H1 (cell line): ENCODE results near the gene RGS14. TPM values are rescaled to one million over a fixed set of nuclear protein-coding genes. Genes with fewer than 3 reads are reported as not detected.

ENCODE experiments used
- CTCF ChIA-PET: fragments of 300-600 bp; sonication (Branson Sonifier 250); formaldehyde crosslinking; loops from one replicate; lab custom pipeline; 2021; ENCODE audit not compliant: partially characterized antibody; lab: Charles Lee
- POLR2A ChIA-PET: fragments of 300-600 bp; sonication (Branson Sonifier 250); formaldehyde crosslinking; loops from one replicate; lab custom pipeline; 2021; ENCODE audit warnings: inconsistent platforms; ENCODE audit not compliant: partially characterized antibody; lab: Charles Lee
- DNase-seq, 2 experiments: peaks; one replicate each; pipeline versions ENCODE4 v3.0.0 to v3.0.0-alpha.2; 2010 to 2022; ENCODE audit warnings: low spot score in 2 of 2, low read depth in 1 of 2, mixed read lengths in 1 of 2
- FAIRE-seq: peaks from 2 replicates; lab custom pipeline; 2011; peaks lifted over from hg19 to GRCh38; lab: Jason Lieb, UNC
- H2AFZ ChIP-seq: 2 replicates; pipeline ENCODE4 v1.8.1; 2012; ENCODE audit warnings: low read length, inconsistent platforms
- H2AK5ac ChIP-seq: 2 replicates; pipeline ENCODE4 v1.6.1; 2013; ENCODE audit warnings: low read depth, low read length
- H2BK120ac ChIP-seq: replicated peaks from 2 replicates; pipeline ENCODE3; 2013; ENCODE audit warnings: low read depth, low read length, inconsistent platforms
- H2BK12ac ChIP-seq: 2 replicates; pipeline ENCODE4 v1.6.1; 2013; ENCODE audit warnings: low read depth, low read length
- H2BK15ac ChIP-seq: 2 replicates; pipeline ENCODE4 v1.6.1; 2013; ENCODE audit warnings: low read length
- H2BK20ac ChIP-seq: 2 replicates; pipeline ENCODE4 v1.6.1; 2013; ENCODE audit warnings: low read length
- H2BK5ac ChIP-seq: 2 replicates; pipeline ENCODE4 v1.6.1; 2013; ENCODE audit warnings: low read depth, low read length
- H3K14ac ChIP-seq: 2 replicates; pipeline ENCODE4 v1.6.1; 2013; ENCODE audit warnings: inconsistent platforms; ENCODE audit not compliant: insufficient read length
- H3K18ac ChIP-seq: 2 replicates; pipeline ENCODE4 v1.6.1; 2013; ENCODE audit warnings: low read length; ENCODE audit errors: extremely low read depth
- H3K23ac ChIP-seq: 2 replicates; pipeline ENCODE4 v1.6.1; 2013; ENCODE audit warnings: inconsistent platforms; ENCODE audit not compliant: insufficient read length
- H3K23me2 ChIP-seq: 2 replicates; pipeline ENCODE4 v1.6.1; 2013; ENCODE audit warnings: low read depth, low read length
- H3K27ac ChIP-seq: 2 replicates; pipeline ENCODE4 v1.6.1; 2011; ENCODE audit warnings: low read depth, low read length, inconsistent platforms
- H3K27me3 ChIP-seq, 4 experiments: replicated peaks in 1 of 4; 1 replicate in 1 of 4; 2 replicates in 3 of 4; pipeline versions ENCODE4 v1.6.1 to v1.8.1; 2011 to 2013; ENCODE audit warnings: low read length in 3 of 4, mild to moderate bottlenecking in 3 of 4, inconsistent platforms in 2 of 4, mixed read lengths in 2 of 4, moderate library complexity in 1 of 4; ENCODE audit not compliant: control insufficient read depth in 3 of 4, insufficient read depth in 3 of 4; ENCODE audit errors: extremely low read depth in 1 of 4
- H3K36me3 ChIP-seq, 4 experiments: 2 replicates each; pipeline versions ENCODE4 v1.6.1 to v1.8.1; 2011 to 2013; ENCODE audit warnings: mild to moderate bottlenecking in 4 of 4, low read length in 3 of 4, moderate library complexity in 2 of 4, control low read depth in 1 of 4, inconsistent platforms in 1 of 4; ENCODE audit not compliant: insufficient read depth in 4 of 4, control insufficient read depth in 2 of 4
- H3K4ac ChIP-seq: replicated peaks from 2 replicates; pipeline ENCODE3; 2013; ENCODE audit warnings: low read length, low read depth, mixed read lengths, inconsistent platforms; ENCODE audit not compliant: insufficient read length
- H3K4me1 ChIP-seq, 4 experiments: replicated peaks in 1 of 4; 1 replicate in 1 of 4; 2 replicates in 3 of 4; pipeline versions ENCODE4 v1.6.1 to v1.8.1; 2011 to 2013; ENCODE audit warnings: low read length in 3 of 4, inconsistent platforms in 2 of 4, mixed read lengths in 1 of 4; ENCODE audit not compliant: insufficient read depth in 4 of 4, control insufficient read depth in 3 of 4
- H3K4me2 ChIP-seq, 2 experiments: 2 replicates each; pipeline versions ENCODE4 v1.6.1 to v1.8.1; 2011 to 2013; ENCODE audit warnings: low read depth in 2 of 2, low read length in 2 of 2, control low read depth in 1 of 2, inconsistent platforms in 1 of 2, mild to moderate bottlenecking in 1 of 2; ENCODE audit not compliant: insufficient read depth in 1 of 2
- H3K4me3 ChIP-seq, 4 experiments: fragments of 200-600, 300-600 bp in 1 of 4; sonication (generic), shearing (Covaris generic), sonication (Bioruptor Twin) in 1 of 4; 2 replicates each; pipeline versions ENCODE4 v1.5.1 to v1.8.1; 2011 to 2016; ENCODE audit warnings: low read length in 4 of 4, low read depth in 3 of 4, control low read depth in 2 of 4, inconsistent platforms in 2 of 4, mild to moderate bottlenecking in 2 of 4, mixed read lengths in 1 of 4, moderate library complexity in 1 of 4; ENCODE audit not compliant: insufficient read depth in 2 of 4; ENCODE audit errors: extremely low read depth in 1 of 4
- H3K56ac ChIP-seq: replicated peaks from 2 replicates; pipeline ENCODE3; 2013; ENCODE audit warnings: low read depth, mild to moderate bottlenecking, mixed read lengths, low read length, inconsistent platforms; ENCODE audit not compliant: insufficient read length
- H3K79me1 ChIP-seq: 2 replicates; pipeline ENCODE4 v1.6.1; 2013; ENCODE audit warnings: low read depth, low read length, control low read depth
- H3K79me2 ChIP-seq, 2 experiments: 2 replicates each; pipeline versions ENCODE4 v1.6.1 to v1.8.1; 2012 to 2013; ENCODE audit warnings: low read length in 2 of 2, mild to moderate bottlenecking in 2 of 2, inconsistent platforms in 1 of 2; ENCODE audit not compliant: insufficient read depth in 2 of 2, control insufficient read depth in 1 of 2
- H3K9ac ChIP-seq, 4 experiments: replicated peaks in 1 of 4; 1 replicate in 1 of 4; 2 replicates in 3 of 4; pipeline versions ENCODE4 v1.6.1 to v1.8.1; 2011 to 2013; ENCODE audit warnings: low read depth in 3 of 4, low read length in 3 of 4, control low read depth in 2 of 4, mild to moderate bottlenecking in 2 of 4, moderate library complexity in 2 of 4, inconsistent platforms in 1 of 4; ENCODE audit errors: extremely low read depth in 1 of 4
- H3K9me3 ChIP-seq, 2 experiments: 2 replicates each; pipeline versions ENCODE4 v1.6.1 to v1.8.1; 2012 to 2013; ENCODE audit warnings: mild to moderate bottlenecking in 2 of 2, moderate library complexity in 2 of 2, control low read depth in 1 of 2, inconsistent platforms in 1 of 2, low read depth in 1 of 2, low read length in 1 of 2, mixed read lengths in 1 of 2; ENCODE audit not compliant: insufficient read depth in 2 of 2
- H4K20me1 ChIP-seq, 2 experiments: replicated peaks in 1 of 2; 2 replicates each; pipeline versions ENCODE3 to v1.8.1; 2011 to 2013; ENCODE audit warnings: inconsistent platforms in 2 of 2, low read length in 2 of 2, mild to moderate bottlenecking in 1 of 2; ENCODE audit not compliant: insufficient read depth in 2 of 2, control insufficient read depth in 1 of 2
- H4K5ac ChIP-seq: 2 replicates; pipeline ENCODE4 v1.6.1; 2013; ENCODE audit warnings: low read length, low read depth, mixed read lengths, inconsistent platforms; ENCODE audit not compliant: insufficient read length
- H4K8ac ChIP-seq: 2 replicates; pipeline ENCODE4 v1.8.0; 2013; ENCODE audit warnings: mild to moderate bottlenecking, moderate library complexity, low read length, inconsistent platforms; ENCODE audit not compliant: insufficient read depth; ENCODE audit errors: extremely low read depth
- H4K91ac ChIP-seq: replicated peaks from 2 replicates; pipeline ENCODE3; 2013; ENCODE audit warnings: low read length, mixed read lengths, inconsistent platforms; ENCODE audit not compliant: insufficient read length
- ASH2L ChIP-seq: fragments of 200-600, 300-600 bp; sonication (generic); IDR thresholded peaks from one replicate; pipeline ENCODE4 v1.7.1; 2017; ENCODE audit warnings: low read length
- CTBP2 ChIP-seq: IDR thresholded peaks from 2 replicates; pipeline ENCODE4 v1.7.0; 2011; ENCODE audit warnings: borderline replicate concordance, mild to moderate bottlenecking, moderate library complexity, mixed read lengths, low read length; ENCODE audit not compliant: insufficient read depth, insufficient read length
- EGR1 ChIP-seq: IDR thresholded peaks from 2 replicates; pipeline ENCODE4 v1.6.1; 2011; ENCODE audit warnings: low read depth, low read length, borderline replicate concordance
- JUND ChIP-seq: IDR thresholded peaks from 2 replicates; pipeline ENCODE4 v1.6.1; 2011; ENCODE audit warnings: mild to moderate bottlenecking, improper control_type of control experiment, low read length
- KDM5A ChIP-seq: fragments of 200-600 bp; IDR thresholded peaks from 2 replicates; pipeline ENCODE4 v1.7.1; 2012; ENCODE audit warnings: mild to moderate bottlenecking, low read length, inconsistent platforms, mixed read lengths
- NANOG ChIP-seq: IDR thresholded peaks from 2 replicates; pipeline ENCODE4 v1.6.1; 2011; ENCODE audit warnings: low read length, low read depth, mild to moderate bottlenecking, inconsistent platforms; ENCODE audit not compliant: insufficient read depth, poor library complexity, severe bottlenecking
- PHF8 ChIP-seq: fragments of 200-600 bp; sonication (generic); conservative IDR thresholded peaks from 2 replicates; pipeline ENCODE4 v1.7.1; 2012; ENCODE audit warnings: low read depth, mild to moderate bottlenecking, inconsistent platforms, low read length, moderate library complexity
- TBP ChIP-seq: IDR thresholded peaks from 2 replicates; pipeline ENCODE4 v1.6.1; 2011; ENCODE audit warnings: low read depth, low read length, improper control_type of control experiment
- WGBS, 2 experiments: shearing (Covaris generic) in 1 of 2; methylation state at CpG; one replicate each; pipeline versions ENCODE4 v1.1.6 to v1.1.7; 2013 to 2015; ENCODE audit warnings: low lambda C conversion rate in 2 of 2, mixed read lengths in 2 of 2, inconsistent platforms in 1 of 2, low coverage in 1 of 2, missing lambda C conversion rate in 1 of 2; ENCODE audit not compliant: insufficient replicate concordance in 2 of 2, insufficient coverage in 1 of 2, insufficient read length in 1 of 2; ENCODE audit errors: extremely low coverage in 1 of 2, missing lambda C conversion rate in 1 of 2; 5-methylcytosine and 5-hydroxymethylcytosine counted together
- polyA plus RNA-seq, 7 experiments: library from polyadenylated mRNA; depleted of rRNA in 3 of 7; stranded (reverse) in 5 of 7; unstranded in 2 of 7; fragments of >200 nt in 5 of 7; fragments of 200-250 nt in 2 of 7; gene quantifications; 1 replicate in 5 of 7; 2 replicates in 1 of 7; 4 replicates in 1 of 7; pipeline versions ENCODE4 v1.2.1 to v1.2.3, GENCODE V29; 2011 to 2013; ENCODE audit warnings: missing spikeins in 2 of 7, mixed read lengths in 2 of 7
- total RNA-seq: library from RNA; stranded (reverse); fragmentation: NEBNext Ultra II Directional; extraction: Animal tissue kit (Norgen Biotek cat#: 25700); gene quantifications from 2 replicates; pipeline ENCODE4 v1.2.1, GENCODE V29; 2021
- TF ChIP-seq, protein P1 (sequence below): IDR thresholded peaks from 2 replicates; pipeline ENCODE4 v1.6.1; 2012; ENCODE audit warnings: inconsistent platforms

The RGS14 gene
- total and polyA plus RNA-seq, 2 of the 8 experiments (the other 6 are each of a cell fraction or from before 2014, with no cell fraction given), result 24.4 to 46.1 TPM

DNA sequence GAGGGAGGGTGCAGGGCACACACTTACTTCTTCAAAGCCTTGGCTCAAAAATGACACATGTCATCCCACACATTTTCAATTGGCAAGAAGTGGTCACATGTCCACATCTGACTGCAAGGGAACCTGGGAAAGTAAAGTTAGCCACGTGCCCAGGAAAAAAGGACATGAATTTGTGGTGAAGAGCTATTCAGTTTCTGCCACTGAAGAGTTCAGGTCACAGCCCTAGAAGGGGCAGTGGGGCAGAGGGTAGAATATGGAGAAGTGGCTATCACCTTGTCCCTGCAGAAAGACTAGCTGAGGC is 1.9 kb upstream of the RGS14 start:
- DNase-seq (no peak), FAIRE-seq (no peak)
- H3K23me2 ChIP-seq, result peaks cover 5% of the 10 kb centered on the region
- H3K9me3 ChIP-seq, result no peaks in the 10 kb centered on the region
- H3K14ac ChIP-seq, result no peak overlapping the region
- H2BK15ac ChIP-seq, result no peak overlapping the region
- H2BK20ac ChIP-seq, result no peak overlapping the region
- no peak overlapping the region for H3K4ac ChIP-seq
- no peak overlapping the region for H2BK5ac ChIP-seq
- H2BK120ac ChIP-seq, result no peak overlapping the region
- H4K8ac ChIP-seq, result no peak overlapping the region
- no peak overlapping the region for H3K23ac ChIP-seq
- no peak overlapping the region for H3K27ac ChIP-seq
- H3K79me2 ChIP-seq, result peaks cover under 1 to 5% of the 10 kb centered on the region in 2 experiments; a peak in 3 of 4 replicates
- H3K4me2 ChIP-seq, result no peak overlapping the region
- no peaks in the 10 kb centered on the region for H3K36me3 ChIP-seq
- TF ChIP-seq NANOG (no peak), CTBP2 (no peak), ASH2L (no peak), PHF8 (no peak), EGR1 (no peak), KDM5A (no peak), JUND (no peak), TBP (no peak)
- TF ChIP-seq, protein P1, sequence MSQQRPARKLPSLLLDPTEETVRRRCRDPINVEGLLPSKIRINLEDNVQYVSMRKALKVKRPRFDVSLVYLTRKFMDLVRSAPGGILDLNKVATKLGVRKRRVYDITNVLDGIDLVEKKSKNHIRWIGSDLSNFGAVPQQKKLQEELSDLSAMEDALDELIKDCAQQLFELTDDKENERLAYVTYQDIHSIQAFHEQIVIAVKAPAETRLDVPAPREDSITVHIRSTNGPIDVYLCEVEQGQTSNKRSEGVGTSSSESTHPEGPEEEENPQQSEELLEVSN, result no peak
- ChIA-PET POLR2A (interaction anchor here (0.9 to 8.1 kb wide), 2 partner anchors 10 to 97 kb away, joined by 3 to 66 read pairs; no protein-coding TSS in a partner anchor), CTCF (interaction anchor here (0.9 to 11.2 kb wide), 5 partner anchors 12 to 245 kb away, joined by 3 to 142 read pairs (median 3); no protein-coding TSS in a partner anchor)
- H4K20me1 ChIP-seq, result no peaks in the 10 kb centered on the region
- H3K79me1 ChIP-seq, result peaks cover 1% of the 10 kb centered on the region; the same call in 1 of the 2 replicates
- H4K91ac ChIP-seq, result no peak overlapping the region
- no peak overlapping the region for H3K56ac ChIP-seq
- no peak overlapping the region for H2AFZ ChIP-seq
- no peak overlapping the region for H2AK5ac ChIP-seq
- H3K18ac ChIP-seq, result no peak overlapping the region
- H3K4me3 ChIP-seq, result no peak overlapping the region
- 54% methylated on average over 1 of the region's 1 CpG; no CpG with 5 or more reads in 1 of the 2 experiments for WGBS, 2 experiments
- H4K5ac ChIP-seq, result no peak overlapping the region
- H2BK12ac ChIP-seq, result no peak overlapping the region
- no peak overlapping the region for H3K9ac ChIP-seq
- H3K27me3 ChIP-seq, result peaks cover 0 to 8% (median 0%) of the 10 kb centered on the region in 4 experiments; a peak in 2 of 7 replicates
- H3K4me1 ChIP-seq, result no peaks in the 10 kb centered on the region; a peak in 1 of 7 replicates
